Peyer's patch (tissue), 4 donors: Measurements from ENCODE around the gene UTS2B. TPM values are rescaled to one million over a fixed set of nuclear protein-coding genes. Genes with fewer than 3 reads are reported as not detected.

Experiments
- DNase-seq, 3 donors: peaks; one replicate each; pipeline ENCODE4 v3.0.0-alpha.2; 2017 to 2019
- H3K27ac ChIP-seq, 4 donors: fragments of 200-600 bp; sonication (generic); one replicate each; pipeline ENCODE4 v1.5.1; 2016 to 2019
- H3K27me3 ChIP-seq, 2 donors: fragments of 200-600 bp; sonication (generic); one replicate each; pipeline ENCODE4 v1.5.1; 2019
- H3K36me3 ChIP-seq, 3 donors: fragments of 200-600 bp; sonication (generic); one replicate each; pipeline ENCODE4 v1.5.1; 2016 to 2019
- H3K4me1 ChIP-seq, 4 donors: fragments of 200-600 bp; sonication (generic); one replicate each; pipeline ENCODE4 v1.5.1; 2016 to 2019
- H3K4me3 ChIP-seq, 4 donors: fragments of 200-600 bp; sonication (generic); 1 replicate in 3 of 4; 2 replicates in 1 of 4; pipeline ENCODE4 v1.5.1; 2016 to 2019; ENCODE audit warnings: mild to moderate bottlenecking in 1 of 4
- H3K9me3 ChIP-seq, 4 donors: fragments of 200-600 bp; sonication (generic); one replicate each; pipeline ENCODE4 v1.5.1; 2016 to 2019; ENCODE audit warnings: mild to moderate bottlenecking in 1 of 4
- POLR2A ChIP-seq, 2 donors: fragments of 450-650 bp; IDR thresholded peaks; one replicate each; pipeline ENCODE4 v1.5.1; 2017; ENCODE audit warnings: antibody characterized with exemption in 2 of 2, mild to moderate bottlenecking in 2 of 2, moderate library complexity in 2 of 2
- total RNA-seq, 4 donors: library from RNA; depleted of rRNA; stranded (reverse); fragments of >200 nt; gene quantifications; one replicate each; pipeline ENCODE4 v1.1.0, GENCODE V29; 2016
- TF ChIP-seq, protein P1 (sequence below), 6 experiments: fragments of 450-650 bp in 4 of 6; fragments of 200-600 bp in 2 of 6; sonication (generic) in 1 of 6; IDR thresholded peaks; one replicate each; pipeline ENCODE4 v1.5.1; 2017 to 2019; ENCODE audit warnings: antibody characterized with exemption in 6 of 6, mild to moderate bottlenecking in 3 of 6, moderate library complexity in 1 of 6

The UTS2B gene
- total RNA-seq, 4 donors from 2014 or later: 1.9 to 6.6 TPM; not detected in 2

DNA sequence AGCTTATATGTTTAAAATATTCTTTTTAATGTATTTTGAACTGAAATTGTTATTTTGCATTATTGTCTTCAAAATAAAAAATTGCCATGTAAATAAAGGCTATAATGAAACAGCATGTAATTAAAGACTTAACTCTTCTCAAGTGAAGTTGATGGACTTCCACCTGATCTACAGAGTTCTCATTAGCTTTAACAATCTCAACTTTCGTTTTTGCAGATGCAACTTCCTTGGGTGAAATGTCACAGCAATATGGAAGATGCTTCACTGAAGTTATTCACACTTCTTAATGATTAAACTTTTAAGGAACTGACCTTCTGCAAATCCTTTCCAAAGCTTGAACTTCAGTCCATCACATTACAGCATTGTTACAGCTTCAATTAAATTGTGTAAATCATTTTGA is 67.7 kb downstream of the UTS2B start:
- no peaks in the 10 kb centered on the region for H3K9me3 ChIP-seq
- no peak overlapping the region for H3K4me3 ChIP-seq
- H3K27ac ChIP-seq: peak overlapping the region in 2 of 4 donors; percentile 43 to 56
- H3K27me3 ChIP-seq: no peaks in the 10 kb centered on the region
- TF ChIP-seq, protein P1, sequence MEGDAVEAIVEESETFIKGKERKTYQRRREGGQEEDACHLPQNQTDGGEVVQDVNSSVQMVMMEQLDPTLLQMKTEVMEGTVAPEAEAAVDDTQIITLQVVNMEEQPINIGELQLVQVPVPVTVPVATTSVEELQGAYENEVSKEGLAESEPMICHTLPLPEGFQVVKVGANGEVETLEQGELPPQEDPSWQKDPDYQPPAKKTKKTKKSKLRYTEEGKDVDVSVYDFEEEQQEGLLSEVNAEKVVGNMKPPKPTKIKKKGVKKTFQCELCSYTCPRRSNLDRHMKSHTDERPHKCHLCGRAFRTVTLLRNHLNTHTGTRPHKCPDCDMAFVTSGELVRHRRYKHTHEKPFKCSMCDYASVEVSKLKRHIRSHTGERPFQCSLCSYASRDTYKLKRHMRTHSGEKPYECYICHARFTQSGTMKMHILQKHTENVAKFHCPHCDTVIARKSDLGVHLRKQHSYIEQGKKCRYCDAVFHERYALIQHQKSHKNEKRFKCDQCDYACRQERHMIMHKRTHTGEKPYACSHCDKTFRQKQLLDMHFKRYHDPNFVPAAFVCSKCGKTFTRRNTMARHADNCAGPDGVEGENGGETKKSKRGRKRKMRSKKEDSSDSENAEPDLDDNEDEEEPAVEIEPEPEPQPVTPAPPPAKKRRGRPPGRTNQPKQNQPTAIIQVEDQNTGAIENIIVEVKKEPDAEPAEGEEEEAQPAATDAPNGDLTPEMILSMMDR (IDR thresholded peaks at IDR 0.05): no peak
- TF ChIP-seq POLR2A (IDR thresholded peaks at IDR 0.05): no peak
- no peaks in the 10 kb centered on the region for H3K36me3 ChIP-seq
- no peaks in the 10 kb centered on the region for H3K4me1 ChIP-seq
- no peak for DNase-seq

DNA sequence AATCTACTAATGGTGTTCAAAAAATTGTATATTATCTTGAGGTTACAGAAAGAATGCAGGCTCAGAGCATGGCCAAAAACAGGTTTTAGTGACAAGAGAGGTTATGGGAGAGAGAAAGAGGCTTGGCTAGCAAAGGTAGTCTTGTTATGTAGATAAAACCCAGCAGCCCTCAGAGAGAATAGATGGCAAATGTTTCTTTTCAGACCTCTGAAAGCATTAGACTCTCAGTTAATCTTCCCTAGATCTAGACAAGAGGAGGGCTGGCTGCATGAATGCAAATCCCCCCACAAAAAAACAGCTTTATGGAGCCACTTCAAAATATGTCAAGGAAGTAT is 69.1 kb downstream of the UTS2B start:
- H3K4me3 ChIP-seq: no peak overlapping the region
- TF ChIP-seq, protein P1 (IDR thresholded peaks at IDR 0.05): no peak
- no peak for TF ChIP-seq POLR2A (IDR thresholded peaks at IDR 0.05)
- H3K27ac ChIP-seq: peak overlapping the region in 1 of 4 donors; percentile 27
- DNase-seq: no peak
- no peaks in the 10 kb centered on the region for H3K4me1 ChIP-seq
- H3K36me3 ChIP-seq: no peaks in the 10 kb centered on the region
- no peaks in the 10 kb centered on the region for H3K27me3 ChIP-seq
- H3K9me3 ChIP-seq: no peaks in the 10 kb centered on the region

DNA sequence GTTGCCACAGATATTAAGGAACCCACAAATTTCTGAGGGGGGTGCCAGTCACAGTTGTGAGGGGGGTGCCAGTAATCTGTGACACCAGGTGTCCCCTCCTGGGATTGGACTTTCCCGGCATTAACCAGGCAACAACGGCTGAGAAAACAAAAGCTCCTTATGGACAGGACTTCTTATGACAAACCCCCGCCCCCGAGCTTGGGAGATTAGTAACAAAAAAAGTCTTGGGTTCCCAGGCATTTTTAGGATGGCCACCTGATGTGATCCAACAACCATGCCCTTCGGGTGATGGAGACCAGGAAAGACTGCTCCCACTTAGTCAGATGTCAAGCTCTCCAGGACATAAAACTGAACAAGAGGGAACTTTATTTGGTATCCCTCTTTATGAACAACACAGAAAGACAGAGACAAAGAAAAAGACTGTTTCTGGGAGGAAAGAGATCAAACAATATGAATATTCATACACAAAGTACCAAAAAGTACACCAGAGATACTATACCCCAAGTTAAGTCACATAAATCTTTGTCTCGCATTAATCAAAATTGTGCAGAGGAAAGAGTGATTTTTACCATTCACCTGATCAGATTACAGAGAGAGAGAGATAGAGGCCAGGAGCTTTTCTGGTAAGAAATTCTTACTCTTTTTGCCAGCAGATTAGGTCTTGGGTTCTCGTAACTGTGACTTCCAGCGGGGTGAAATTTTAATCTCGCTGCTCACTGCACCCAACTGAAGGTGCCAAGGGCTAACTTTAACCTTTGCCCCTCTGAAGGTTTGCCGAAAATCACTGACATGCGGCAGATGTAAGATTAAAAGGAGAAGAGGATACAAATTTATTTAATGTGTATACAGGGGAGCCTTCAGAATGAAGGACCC is 69.7 kb downstream of the UTS2B start:
- no peak for DNase-seq
- H3K36me3 ChIP-seq: no peaks in the 10 kb centered on the region
- no peaks in the 10 kb centered on the region for H3K9me3 ChIP-seq
- TF ChIP-seq POLR2A (IDR thresholded peaks at IDR 0.05): no peak
- TF ChIP-seq, protein P1 (IDR thresholded peaks at IDR 0.05): no peak
- H3K27ac ChIP-seq: no peak overlapping the region
- no peak overlapping the region for H3K4me3 ChIP-seq
- no peaks in the 10 kb centered on the region for H3K4me1 ChIP-seq
- no peaks in the 10 kb centered on the region for H3K27me3 ChIP-seq

DNA sequence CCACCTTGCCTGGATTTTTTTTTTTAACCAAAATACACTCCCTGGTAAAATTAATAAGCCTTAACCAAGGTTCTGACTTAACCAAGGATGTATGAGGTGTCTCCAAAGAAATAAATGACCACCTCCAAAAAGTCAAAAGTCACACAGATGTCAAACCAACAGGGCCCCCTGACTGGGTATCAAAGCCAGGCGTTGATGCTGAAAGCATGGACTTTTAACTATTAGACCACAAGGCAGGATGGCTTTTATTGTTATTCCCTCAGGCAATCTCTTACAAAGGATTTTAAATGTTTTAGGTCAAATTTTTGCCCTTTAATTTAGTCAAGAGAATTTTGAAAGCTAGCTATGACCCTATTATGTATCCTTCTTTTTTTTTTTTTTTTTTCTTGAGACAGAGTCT is 70.8 kb downstream of the UTS2B start:
- H3K27me3 ChIP-seq: no peaks in the 10 kb centered on the region
- peak overlapping the region in 1 of 4 donors; percentile 38 for H3K27ac ChIP-seq
- H3K4me3 ChIP-seq: no peak overlapping the region
- no peak for TF ChIP-seq POLR2A (IDR thresholded peaks at IDR 0.05)
- TF ChIP-seq, protein P1 (IDR thresholded peaks at IDR 0.05): no peak
- no peaks in the 10 kb centered on the region for H3K9me3 ChIP-seq
- no peaks in the 10 kb centered on the region for H3K4me1 ChIP-seq
- DNase-seq: no peak
- no peaks in the 10 kb centered on the region for H3K36me3 ChIP-seq

DNA sequence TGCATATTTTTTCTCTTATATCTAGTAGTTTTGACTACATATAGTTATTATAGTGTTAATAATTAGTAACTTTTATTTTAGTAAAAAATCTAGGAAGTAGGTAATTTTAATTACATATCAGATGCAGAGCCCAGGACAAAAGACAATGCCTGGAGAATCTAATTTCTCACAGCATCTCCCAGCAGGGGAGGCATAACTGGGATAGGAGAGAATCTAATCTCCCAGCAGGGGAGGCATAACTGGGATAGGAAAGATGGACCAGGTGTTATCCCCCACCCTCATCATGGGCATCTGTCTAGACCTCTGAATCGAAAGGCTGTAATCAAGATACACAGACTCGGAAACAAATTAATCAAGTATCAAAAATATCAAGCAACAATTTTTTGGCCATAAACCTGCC is 73.0 kb downstream of the UTS2B start:
- DNase-seq: no peak
- H3K36me3 ChIP-seq: no peaks in the 10 kb centered on the region
- H3K27me3 ChIP-seq: no peaks in the 10 kb centered on the region
- H3K27ac ChIP-seq: peak overlapping the region in 1 of 4 donors; percentile 1
- TF ChIP-seq, protein P1 (IDR thresholded peaks at IDR 0.05): no peak
- no peak for TF ChIP-seq POLR2A (IDR thresholded peaks at IDR 0.05)
- no peak overlapping the region for H3K4me3 ChIP-seq
- H3K4me1 ChIP-seq: no peaks in the 10 kb centered on the region
- H3K9me3 ChIP-seq: no peaks in the 10 kb centered on the region
